ENCODE results near the gene GPC6. TPM values are rescaled to one million over a fixed set of nuclear protein-coding genes. Genes with fewer than 3 reads are reported as not detected.

The GPC6 gene
- total and polyA plus RNA-seq, 2 experiments from 2014 or later: 14.4 to 20.8 TPM

DNA sequence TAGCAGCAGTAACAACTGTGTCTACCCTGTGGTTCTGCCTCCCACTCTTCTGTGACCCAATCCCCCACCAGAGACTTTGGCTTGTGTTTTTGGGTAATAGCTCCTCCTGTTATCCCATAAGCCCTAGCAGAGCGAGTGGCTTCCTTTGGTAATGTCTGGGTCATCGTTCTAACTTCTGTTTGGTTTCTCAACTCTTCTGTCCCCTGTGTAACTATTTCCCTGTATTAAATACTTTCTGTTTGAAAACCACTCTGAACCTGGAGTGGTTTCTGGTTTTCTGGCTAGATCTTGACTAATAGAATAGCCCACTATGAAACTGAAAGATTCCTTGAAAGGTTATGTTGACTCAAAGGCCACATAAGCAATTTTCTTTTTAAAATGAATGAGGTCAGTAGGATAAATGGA is 902.9 kb downstream of the GPC6 start:
- DNase-seq: no peak
- no peak overlapping the region for H3K27ac ChIP-seq
- no peak overlapping the region for H2AFZ ChIP-seq
- H3K79me2 ChIP-seq (ENCODE audit: insufficient read depth): no peaks in the 10 kb centered on the region
- TF ChIP-seq EZH2phosphoT487 (IDR thresholded peaks at IDR 0.05; ENCODE audit: insufficient read depth, low read depth): no peak
- no peak for TF ChIP-seq EZH2 (IDR thresholded peaks at IDR 0.05; ENCODE audit: insufficient read depth, poor library complexity, severe bottlenecking)
- no peaks in the 10 kb centered on the region for H3K4me1 ChIP-seq (ENCODE audit: insufficient read depth)
- no peaks in the 10 kb centered on the region for H3F3A ChIP-seq (ENCODE audit: insufficient read depth)
- H3K4me3 ChIP-seq: no peak overlapping the region
- in situ Hi-C loops (cut with MboI): no loop called here
- WGBS, 2 experiments (ENCODE audit: low coverage in 1 of 2, low lambda C conversion rate in 2 of 2, missing lambda C conversion rate in 2 of 2): 79 to 90% methylated on average over 2 of the region's 2 CpGs
- no peak overlapping the region for H3K9ac ChIP-seq
- H3K4me2 ChIP-seq (ENCODE audit: unreplicated experiment): no peak overlapping the region
- no peaks in the 10 kb centered on the region for H3K9me2 ChIP-seq (ENCODE audit: insufficient read depth)
- H3K27me3 ChIP-seq (replicated peaks; ENCODE audit: insufficient read depth): no peaks in the 10 kb centered on the region
- no peaks in the 10 kb centered on the region for H3K9me3 ChIP-seq (ENCODE audit: low read depth)
- H3K36me3 ChIP-seq (ENCODE audit: low read depth): no peaks in the 10 kb centered on the region
- no peaks in the 10 kb centered on the region for H4K20me1 ChIP-seq (ENCODE audit: insufficient read depth)

DNA sequence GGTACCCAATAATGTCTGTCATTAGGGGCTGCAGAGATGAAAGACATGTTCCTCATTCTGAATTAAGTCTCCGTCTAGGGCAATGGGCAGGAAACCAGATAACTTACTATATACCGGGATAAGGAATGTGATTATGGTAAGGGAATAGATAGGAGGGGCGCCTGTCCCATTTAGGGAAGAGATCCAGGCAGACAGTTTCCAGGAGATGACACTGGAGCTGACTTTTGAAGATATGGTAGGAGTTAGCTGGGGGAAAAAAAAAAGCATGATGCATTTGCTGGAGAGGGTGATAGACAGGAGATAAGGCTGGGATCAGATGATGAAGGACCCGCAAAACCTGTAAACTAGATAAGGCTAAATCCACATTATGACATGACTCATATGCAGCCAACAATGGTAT is 912.2 kb downstream of the GPC6 start:
- H3K9me2 ChIP-seq (ENCODE audit: insufficient read depth): no peaks in the 10 kb centered on the region
- no peak overlapping the region for H3K4me3 ChIP-seq
- H3K9ac ChIP-seq: no peak overlapping the region
- H3K9me3 ChIP-seq (ENCODE audit: low read depth): no peaks in the 10 kb centered on the region
- H4K20me1 ChIP-seq (ENCODE audit: insufficient read depth): no peaks in the 10 kb centered on the region
- WGBS, 2 experiments (ENCODE audit: low coverage in 1 of 2, low lambda C conversion rate in 2 of 2, missing lambda C conversion rate in 2 of 2): 95 to 100% methylated on average over 4 of the region's 4 CpGs
- no peak overlapping the region for H3K4me2 ChIP-seq (ENCODE audit: unreplicated experiment)
- H3K27ac ChIP-seq: no peak overlapping the region
- TF ChIP-seq EZH2phosphoT487 (IDR thresholded peaks at IDR 0.05; ENCODE audit: insufficient read depth, low read depth): no peak
- no peak for TF ChIP-seq EZH2 (IDR thresholded peaks at IDR 0.05; ENCODE audit: insufficient read depth, poor library complexity, severe bottlenecking)
- no peaks in the 10 kb centered on the region for H3K79me2 ChIP-seq (ENCODE audit: insufficient read depth)
- no peak overlapping the region for H2AFZ ChIP-seq
- DNase-seq: no peak
- H3K27me3 ChIP-seq (replicated peaks; ENCODE audit: insufficient read depth): no peaks in the 10 kb centered on the region
- no peaks in the 10 kb centered on the region for H3F3A ChIP-seq (ENCODE audit: insufficient read depth)
- no peaks in the 10 kb centered on the region for H3K4me1 ChIP-seq (ENCODE audit: insufficient read depth)
- H3K36me3 ChIP-seq (ENCODE audit: low read depth): no peaks in the 10 kb centered on the region
- in situ Hi-C loops (cut with MboI): no loop called here

GRCh38 chr13:94139393-94139995 is 912.9 kb downstream of the GPC6 start:
- H3K27me3 ChIP-seq (replicated peaks; ENCODE audit: insufficient read depth): no peaks in the 10 kb centered on the region
- H2AFZ ChIP-seq: no peak overlapping the region
- no peaks in the 10 kb centered on the region for H3K4me1 ChIP-seq (ENCODE audit: insufficient read depth)
- H4K20me1 ChIP-seq (ENCODE audit: insufficient read depth): no peaks in the 10 kb centered on the region
- no peak for DNase-seq
- H3K4me3 ChIP-seq: no peak overlapping the region
- H3K27ac ChIP-seq: no peak overlapping the region
- in situ Hi-C loops (cut with MboI): no loop called here
- no peaks in the 10 kb centered on the region for H3K9me3 ChIP-seq (ENCODE audit: low read depth)
- TF ChIP-seq EZH2 (IDR thresholded peaks at IDR 0.05; ENCODE audit: insufficient read depth, poor library complexity, severe bottlenecking) (no peak), EZH2phosphoT487 (IDR thresholded peaks at IDR 0.05; ENCODE audit: insufficient read depth, low read depth) (no peak)
- no peaks in the 10 kb centered on the region for H3F3A ChIP-seq (ENCODE audit: insufficient read depth)
- H3K9me2 ChIP-seq (ENCODE audit: insufficient read depth): no peaks in the 10 kb centered on the region
- no peak overlapping the region for H3K9ac ChIP-seq
- H3K36me3 ChIP-seq (ENCODE audit: low read depth): no peaks in the 10 kb centered on the region
- H3K4me2 ChIP-seq (ENCODE audit: unreplicated experiment): no peak overlapping the region
- 94 to 97% methylated on average over 1 of the region's 1 CpG for WGBS, 2 experiments (ENCODE audit: low coverage in 1 of 2, low lambda C conversion rate in 2 of 2, missing lambda C conversion rate in 2 of 2)
- no peaks in the 10 kb centered on the region for H3K79me2 ChIP-seq (ENCODE audit: insufficient read depth)

GRCh38 chr13:94140027-94140426 is 913.4 kb downstream of the GPC6 start:
- H3K4me2 ChIP-seq (ENCODE audit: unreplicated experiment): no peak overlapping the region
- in situ Hi-C loops (cut with MboI): no loop called here
- 88 to 91% methylated on average over 2 of the region's 2 CpGs for WGBS, 2 experiments (ENCODE audit: low coverage in 1 of 2, low lambda C conversion rate in 2 of 2, missing lambda C conversion rate in 2 of 2)
- H3K4me1 ChIP-seq (ENCODE audit: insufficient read depth): no peaks in the 10 kb centered on the region
- no peaks in the 10 kb centered on the region for H3F3A ChIP-seq (ENCODE audit: insufficient read depth)
- no peak overlapping the region for H3K4me3 ChIP-seq
- no peaks in the 10 kb centered on the region for H3K9me3 ChIP-seq (ENCODE audit: low read depth)
- H4K20me1 ChIP-seq (ENCODE audit: insufficient read depth): no peaks in the 10 kb centered on the region
- H3K9me2 ChIP-seq (ENCODE audit: insufficient read depth): no peaks in the 10 kb centered on the region
- H2AFZ ChIP-seq: no peak overlapping the region
- H3K27ac ChIP-seq: no peak overlapping the region
- DNase-seq: no peak
- no peak overlapping the region for H3K9ac ChIP-seq
- H3K27me3 ChIP-seq (replicated peaks; ENCODE audit: insufficient read depth): no peaks in the 10 kb centered on the region
- no peaks in the 10 kb centered on the region for H3K79me2 ChIP-seq (ENCODE audit: insufficient read depth)
- no peak for TF ChIP-seq EZH2 (IDR thresholded peaks at IDR 0.05; ENCODE audit: insufficient read depth, poor library complexity, severe bottlenecking)
- TF ChIP-seq EZH2phosphoT487 (IDR thresholded peaks at IDR 0.05; ENCODE audit: insufficient read depth, low read depth): no peak
- H3K36me3 ChIP-seq (ENCODE audit: low read depth): no peaks in the 10 kb centered on the region

DNA sequence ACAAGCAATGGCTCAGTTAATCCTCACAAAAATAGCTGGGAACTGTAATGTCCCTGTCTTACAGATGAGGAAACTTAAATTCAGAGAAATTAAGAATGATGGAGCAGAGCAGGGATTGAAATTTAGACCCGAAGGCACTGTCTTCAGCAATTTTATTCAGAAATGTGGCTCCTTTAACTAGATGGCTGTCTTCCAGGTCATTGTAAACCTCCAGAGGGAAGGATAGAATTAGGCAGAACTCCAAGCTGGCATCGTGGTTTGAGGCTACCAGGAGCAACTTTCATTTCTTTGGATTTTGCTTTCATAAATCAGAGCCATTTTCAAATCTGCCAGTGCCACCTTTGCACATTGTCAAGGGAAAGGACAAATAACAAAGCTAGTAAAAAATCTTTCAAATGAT is 913.9 kb downstream of the GPC6 start:
- Histone ChIP-seq H3K36me3 (ENCODE audit: low read depth) (no peaks in the 10 kb centered on the region), H3K4me3 (no peak overlapping the region), H3K27ac (no peak overlapping the region), H3K9me2 (ENCODE audit: insufficient read depth) (no peaks in the 10 kb centered on the region), H4K20me1 (ENCODE audit: insufficient read depth) (no peaks in the 10 kb centered on the region), H3F3A (ENCODE audit: insufficient read depth) (no peaks in the 10 kb centered on the region), H3K79me2 (ENCODE audit: insufficient read depth) (no peaks in the 10 kb centered on the region), H3K27me3 (replicated peaks; ENCODE audit: insufficient read depth) (no peaks in the 10 kb centered on the region), H2AFZ (no peak overlapping the region), H3K9me3 (ENCODE audit: low read depth) (no peaks in the 10 kb centered on the region), H3K4me1 (ENCODE audit: insufficient read depth) (no peaks in the 10 kb centered on the region), H3K9ac (no peak overlapping the region), H3K4me2 (ENCODE audit: unreplicated experiment) (no peak overlapping the region)
- WGBS, 2 experiments (ENCODE audit: low coverage in 1 of 2, low lambda C conversion rate in 2 of 2, missing lambda C conversion rate in 2 of 2): 44 to 51% methylated on average over 2 of the region's 2 CpGs
- in situ Hi-C loops (cut with MboI): no loop called here
- TF ChIP-seq EZH2 (IDR thresholded peaks at IDR 0.05; ENCODE audit: insufficient read depth, poor library complexity, severe bottlenecking) (no peak), EZH2phosphoT487 (IDR thresholded peaks at IDR 0.05; ENCODE audit: insufficient read depth, low read depth) (no peak)
- DNase-seq: no peak

All from GM23248 (cell line).